ENCODE measurements around the gene TMEM132D.
"Not testable (repeated sequence)": the region's sequence is repeated elsewhere in the genome, so short reads cannot be mapped to it uniquely, and the experiment has no call there.

TMEM132D gene

DNA sequence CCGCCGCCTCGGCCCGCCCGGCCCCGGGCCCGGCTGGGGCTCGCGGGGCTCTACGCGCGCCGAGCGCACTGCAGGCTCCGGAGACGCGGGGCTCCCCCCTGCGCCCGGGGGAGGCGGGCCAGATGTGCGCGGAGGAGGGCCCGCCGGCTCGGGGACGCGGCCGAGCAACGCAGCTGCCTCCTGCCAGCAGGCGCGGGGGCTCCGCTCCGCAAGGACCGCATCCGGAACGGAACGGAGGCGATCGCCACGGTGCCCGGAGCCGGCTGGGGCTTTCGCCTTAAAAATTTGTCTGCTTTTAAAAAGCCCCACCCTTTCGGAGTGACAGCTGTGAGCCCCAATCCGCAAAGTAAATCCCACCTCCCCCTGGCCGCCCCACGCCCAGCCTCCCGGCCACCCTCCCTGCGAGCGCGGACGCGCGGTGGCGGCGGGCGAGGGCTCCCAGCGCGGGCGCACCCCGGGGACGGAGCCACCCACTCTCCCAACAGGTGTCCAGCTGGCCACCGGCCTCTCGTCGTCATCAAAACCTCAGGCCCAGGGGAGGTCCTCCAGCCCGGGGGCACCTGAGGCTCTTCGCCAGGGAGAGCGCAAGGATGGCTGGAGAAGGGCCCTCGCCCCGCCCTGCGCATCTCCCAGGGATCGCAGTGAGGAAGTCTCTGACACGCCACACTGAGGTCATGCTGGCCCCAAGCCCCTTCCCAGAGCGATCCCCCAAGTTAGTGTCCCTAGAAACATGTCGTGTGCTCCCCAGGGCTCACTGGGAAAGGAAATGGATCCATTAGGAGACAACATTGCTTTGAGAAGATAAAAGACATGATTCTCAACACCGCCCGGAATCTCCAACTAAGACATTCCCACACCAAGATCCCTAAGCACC, at the start of gene TMEM132D:
Gene TMEM132D, minus strand, starts transcription at position 70 of the 874 bp plus-strand sequence.
- DNase-seq: no peak

DNA sequence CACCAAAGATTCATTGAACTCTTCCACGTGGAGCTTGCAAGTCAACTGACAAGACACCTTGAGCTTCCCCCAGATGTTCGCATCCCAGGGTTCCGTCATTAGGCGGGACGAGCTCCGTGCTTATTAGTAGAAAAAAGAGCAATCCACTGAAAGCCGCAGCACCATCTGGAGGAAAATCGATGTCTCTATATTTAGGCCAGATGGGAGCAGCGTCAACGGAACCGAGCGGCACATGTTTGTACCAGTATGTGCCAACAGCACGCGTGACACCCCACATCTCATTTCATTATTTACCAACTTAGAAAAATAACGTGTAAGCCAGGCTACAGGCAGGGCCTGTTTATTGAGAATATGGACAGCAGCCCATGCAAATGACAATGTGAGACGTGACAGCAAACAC, 45.8 kb upstream of the TMEM132D start:
- DNase-seq: no peak

DNA sequence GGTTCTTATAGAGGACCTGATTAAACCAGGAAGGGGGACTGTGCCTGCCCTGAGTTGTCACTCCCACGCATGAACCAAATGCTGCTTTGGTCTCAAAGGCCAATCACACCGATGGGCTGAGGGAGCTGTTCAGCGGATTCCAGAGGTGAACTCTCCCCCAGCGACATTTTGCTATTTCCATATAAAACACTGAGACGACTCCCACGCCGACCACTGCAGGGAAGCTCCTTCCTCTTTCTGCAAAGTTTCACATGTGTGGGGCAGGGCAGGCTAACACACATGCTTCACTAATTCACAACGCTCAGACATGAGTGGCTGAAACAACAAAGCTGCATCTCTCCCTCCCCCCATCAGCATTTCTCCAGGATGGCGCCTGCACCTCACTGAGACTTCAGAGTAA, 37.8 kb upstream of the TMEM132D start:
- no peak for DNase-seq

DNA sequence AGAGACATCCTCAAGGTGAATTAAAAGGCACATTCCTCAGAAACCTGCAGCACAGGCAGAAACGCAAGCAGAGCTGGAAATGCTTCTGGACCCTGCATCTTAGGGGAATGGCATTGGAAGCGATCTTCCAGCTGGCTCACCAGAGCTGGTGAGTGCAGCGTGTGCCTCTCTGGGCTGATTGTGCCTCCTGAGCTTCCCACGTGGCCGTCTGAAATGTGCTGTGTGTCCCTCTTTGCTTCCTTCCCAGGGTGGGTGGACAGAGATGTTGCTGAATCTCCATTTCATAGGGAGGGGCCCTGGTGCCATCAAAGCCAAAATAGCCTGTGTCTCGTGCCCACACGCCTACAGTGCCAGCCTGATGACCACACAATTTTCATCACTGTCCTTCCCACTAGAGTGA, 34.3 kb upstream of the TMEM132D start:
- DNase-seq: no peak

DNA sequence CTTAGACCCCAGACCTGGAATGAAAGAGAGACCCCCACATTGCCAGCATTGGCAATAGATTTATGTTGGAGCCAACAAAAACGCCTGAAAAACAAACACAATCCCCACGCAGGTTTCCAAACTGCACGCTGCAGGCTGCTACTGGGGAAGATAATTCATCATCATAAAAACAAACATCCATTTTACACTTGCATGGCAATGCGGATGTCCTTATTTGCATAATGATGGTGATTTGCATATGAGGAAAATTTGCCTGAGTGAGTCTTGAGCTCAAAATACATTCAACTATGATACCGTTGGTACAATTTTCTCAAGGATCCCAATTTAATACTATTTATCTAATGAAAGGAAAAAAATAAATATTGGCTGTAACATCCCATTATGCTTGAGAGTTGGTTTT, 33.6 kb upstream of the TMEM132D start:
- no peak for DNase-seq

DNA sequence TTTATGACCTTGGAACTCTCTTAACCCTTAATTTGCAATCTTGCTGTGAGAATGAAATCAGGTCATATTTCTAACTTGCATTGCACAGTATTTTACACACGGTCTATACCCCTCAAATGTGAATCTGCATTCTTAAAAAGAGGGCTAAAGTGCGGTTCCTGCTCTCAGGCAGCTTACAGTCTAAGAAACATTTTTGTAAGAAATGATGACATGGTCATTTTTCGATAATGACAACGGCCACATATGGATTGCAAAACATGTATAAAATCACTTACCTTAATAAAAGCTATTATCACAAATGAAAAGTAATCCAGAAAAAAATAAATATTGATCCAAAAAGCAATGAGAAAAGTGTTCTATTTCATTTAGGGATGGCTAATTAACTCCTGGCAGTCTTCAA, 24.8 kb upstream of the TMEM132D start:
- no peak for DNase-seq

DNA sequence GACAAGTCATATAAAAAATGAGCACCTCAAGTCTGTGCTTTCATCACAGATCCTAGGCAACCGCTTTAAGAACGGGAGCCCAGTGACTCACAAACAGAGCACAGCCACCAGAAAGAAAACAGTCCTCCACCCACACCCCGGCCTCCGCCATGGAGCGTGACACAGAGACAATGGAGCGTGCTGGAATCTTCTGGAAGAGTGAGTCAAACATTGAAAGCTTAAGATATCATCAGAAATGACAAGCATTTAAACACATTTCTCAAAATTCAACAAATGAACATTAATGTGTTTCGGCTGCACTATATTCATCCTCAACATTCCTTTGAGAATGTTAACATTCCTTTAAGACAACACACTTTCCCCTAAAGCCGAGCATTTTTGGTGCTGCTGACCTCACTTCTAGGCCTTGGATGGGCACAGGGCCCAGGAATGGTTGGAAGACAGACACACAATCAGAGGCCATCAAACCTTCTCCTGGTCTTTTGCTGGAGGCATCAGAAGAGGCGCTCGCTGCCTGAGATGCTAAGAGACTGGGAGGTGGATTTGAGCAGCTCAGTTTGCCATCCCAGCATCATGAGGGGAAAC, 23.6 kb upstream of the TMEM132D start:
- no peak for DNase-seq

DNA sequence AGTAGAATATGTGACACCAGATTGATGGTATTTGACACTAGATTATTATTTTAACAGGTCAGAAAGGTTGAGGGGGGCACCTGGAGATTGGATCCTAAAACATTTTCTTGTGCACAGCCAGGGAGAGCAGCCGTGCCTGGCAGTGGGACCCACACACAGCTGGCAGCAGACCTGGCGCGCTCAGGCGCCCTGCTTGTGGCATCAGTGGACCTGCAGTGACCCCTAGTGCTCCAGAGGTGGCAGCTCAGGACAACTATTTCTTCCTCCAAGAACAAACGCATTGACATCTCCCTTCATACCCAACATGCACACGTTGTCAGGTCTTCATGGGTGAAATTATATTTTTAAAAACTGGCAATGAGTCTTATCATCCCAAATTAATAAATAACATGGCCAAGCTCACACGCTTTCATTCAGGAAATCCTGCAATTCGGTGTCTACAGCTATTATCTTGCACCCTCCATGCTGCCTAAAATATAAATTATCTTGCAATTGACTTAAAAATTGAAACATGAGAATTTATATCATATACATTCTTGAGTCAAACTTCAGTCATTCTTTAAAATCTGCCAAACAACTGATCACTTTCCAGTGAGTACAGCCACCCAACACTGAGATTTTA, 7.7 kb upstream of the TMEM132D start:
- DNase-seq: peak; percentile 36 to 54

DNA sequence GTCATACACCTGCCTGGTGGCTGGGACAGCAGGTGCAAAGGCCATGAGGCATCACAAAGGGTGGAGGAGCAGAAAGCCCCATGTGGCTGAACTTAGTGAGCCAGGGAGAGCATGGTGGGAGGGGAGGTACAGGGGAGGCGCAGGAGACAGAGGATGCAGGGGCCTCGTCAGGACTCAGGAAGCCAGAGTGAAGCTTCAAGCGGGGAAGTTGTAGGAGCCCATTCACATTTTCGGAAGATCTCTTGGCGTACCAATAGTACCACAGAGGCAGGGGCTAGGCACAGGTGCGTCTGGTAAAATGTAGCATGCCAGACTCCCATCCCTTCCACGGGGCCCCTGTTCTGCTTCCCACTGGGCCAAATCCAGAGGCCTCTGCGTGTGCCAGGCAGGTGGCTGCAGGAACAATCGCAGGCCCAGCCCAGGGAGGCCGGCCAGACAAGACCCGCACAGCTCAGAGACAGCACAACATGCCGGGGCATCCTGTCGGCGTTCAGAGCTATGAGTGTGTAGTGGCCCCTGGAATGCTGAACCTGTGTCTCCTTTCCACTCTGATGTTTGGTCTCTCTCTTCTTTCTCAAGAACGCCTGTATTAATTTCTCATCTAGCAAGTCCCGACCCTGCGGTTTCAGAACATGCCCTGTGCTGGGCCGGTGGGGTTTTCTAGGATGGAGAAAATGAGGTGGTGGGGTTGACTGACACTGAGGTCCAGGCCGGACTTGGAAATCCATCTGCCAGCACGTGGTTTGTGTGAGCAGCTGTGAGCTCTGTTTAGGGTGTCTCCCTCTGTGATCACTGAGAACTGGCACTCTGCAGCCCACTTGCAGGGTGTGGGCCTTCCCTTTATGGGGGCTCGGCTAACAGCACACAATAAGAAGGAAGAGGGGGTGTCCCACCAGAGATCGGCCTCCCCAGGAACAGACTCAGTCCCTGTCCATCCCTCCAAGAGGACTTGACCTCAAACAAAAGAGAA, 5.5 kb upstream of the TMEM132D start:
- DNase-seq: no peak

DNA sequence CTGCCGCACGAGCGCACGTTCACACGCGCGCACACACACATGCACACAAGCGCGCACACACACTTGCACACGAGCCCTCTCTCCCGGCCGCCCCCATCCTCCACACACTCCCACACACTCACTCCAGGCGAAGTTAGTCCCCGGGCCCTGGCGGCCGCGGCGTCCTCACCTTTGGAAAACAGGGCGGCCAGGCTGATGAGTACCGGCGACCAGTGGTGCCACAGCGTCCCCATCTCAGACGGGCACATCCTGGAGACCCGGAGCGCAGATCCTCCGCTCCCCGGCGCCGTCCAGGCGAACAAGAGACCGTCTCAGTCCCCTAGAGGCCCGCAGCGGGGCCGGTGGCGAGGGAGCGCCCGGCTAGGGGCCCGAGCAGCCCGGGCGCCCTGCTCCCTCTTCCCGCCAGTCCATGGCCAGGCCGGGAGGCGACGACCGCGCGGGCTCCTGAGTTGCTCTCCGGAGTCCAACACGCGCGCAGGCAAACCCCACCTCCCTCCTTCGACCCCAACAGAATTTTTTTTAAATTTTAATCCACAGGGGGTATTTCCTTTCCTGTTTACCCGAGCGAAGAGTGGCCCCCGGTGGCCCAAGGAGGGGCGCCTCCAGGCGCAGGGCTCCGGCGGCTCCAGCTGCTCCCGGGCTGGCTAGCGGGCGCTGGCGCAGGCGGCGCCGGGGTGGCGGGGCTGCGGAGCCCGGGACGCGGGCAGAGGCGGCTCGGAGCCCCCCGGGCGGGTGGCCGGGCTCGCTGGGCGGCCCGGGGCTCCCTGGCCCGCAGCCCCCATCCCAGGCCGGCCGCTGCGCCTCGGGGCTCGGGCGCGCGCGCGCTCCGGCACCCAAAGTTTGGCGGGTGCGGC, 506 bp downstream of the TMEM132D start:
- DNase-seq: no peak

DNA sequence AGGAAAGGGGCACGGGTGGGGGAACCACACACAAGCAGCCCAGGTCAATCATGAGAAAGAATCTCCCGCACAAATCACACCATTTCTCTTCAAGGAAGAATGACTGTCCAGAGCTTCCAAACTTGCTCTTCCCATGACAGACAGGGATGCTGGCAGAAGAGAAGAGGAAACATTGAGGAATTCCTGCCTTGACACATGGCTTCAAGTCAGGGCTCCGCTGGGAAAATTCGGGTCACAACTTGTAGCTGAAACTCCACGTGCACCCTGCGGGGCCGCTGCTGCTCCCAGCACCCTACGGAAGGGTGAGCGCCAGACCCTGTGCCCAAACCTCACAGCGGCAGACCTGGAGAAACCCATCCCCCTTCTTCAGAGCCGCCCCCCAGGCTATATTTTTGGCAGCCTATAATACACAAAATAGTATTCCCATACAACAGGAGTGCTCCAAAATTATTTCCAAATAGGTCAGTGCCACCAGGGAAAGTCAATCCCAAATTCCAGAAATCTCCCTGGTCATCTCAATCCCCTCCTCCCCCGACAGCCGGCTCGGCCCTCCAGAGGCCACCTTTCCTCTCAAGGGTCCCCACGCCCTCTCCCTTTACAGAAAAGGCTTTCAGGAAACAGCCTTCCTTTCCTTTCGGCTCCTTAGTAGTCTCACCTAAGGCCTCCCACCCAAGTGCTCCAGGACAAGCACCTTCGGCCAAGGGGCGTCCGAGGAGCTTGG, 1.3 kb downstream of the TMEM132D start:
- DNase-seq: no peak

DNA sequence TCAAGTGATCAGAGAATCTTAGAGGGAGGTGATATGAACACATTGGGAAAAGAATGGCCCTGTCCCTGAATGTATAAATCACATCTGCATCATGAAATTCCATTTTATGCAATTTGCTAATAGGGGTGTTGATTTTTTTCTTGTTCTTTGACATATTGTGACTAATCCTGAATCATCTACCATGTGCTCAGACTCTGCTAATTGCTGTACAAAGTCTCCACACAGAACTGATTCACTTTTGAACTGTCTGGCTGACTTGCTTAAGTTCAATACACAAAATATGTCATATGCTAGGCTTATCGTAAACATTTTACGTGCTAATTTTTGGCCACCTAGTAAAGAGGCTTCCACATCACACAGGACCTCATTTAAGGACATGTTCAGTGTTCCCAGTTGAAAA, 2.6 kb downstream of the TMEM132D start:
- no peak for DNase-seq

DNA sequence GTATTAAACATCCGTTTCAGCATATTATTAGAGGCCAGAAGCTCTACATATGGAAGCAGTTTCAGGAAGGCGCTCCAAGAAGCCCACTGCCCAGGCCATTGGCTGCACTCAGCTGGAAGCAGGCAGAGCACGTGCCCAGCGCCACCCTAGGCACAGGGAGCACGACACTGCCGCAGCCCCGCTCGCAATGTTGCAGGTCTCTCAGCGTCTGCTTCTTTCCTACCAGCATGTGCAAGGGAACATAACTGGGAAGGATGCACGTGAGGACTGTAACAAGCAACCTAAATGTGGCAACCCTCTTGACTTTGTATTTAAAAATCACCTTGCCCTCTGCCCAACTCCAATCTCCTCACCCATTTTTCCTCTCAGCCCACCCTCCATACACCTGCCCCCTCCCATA, 3.5 kb downstream of the TMEM132D start:
- DNase-seq: no peak

DNA sequence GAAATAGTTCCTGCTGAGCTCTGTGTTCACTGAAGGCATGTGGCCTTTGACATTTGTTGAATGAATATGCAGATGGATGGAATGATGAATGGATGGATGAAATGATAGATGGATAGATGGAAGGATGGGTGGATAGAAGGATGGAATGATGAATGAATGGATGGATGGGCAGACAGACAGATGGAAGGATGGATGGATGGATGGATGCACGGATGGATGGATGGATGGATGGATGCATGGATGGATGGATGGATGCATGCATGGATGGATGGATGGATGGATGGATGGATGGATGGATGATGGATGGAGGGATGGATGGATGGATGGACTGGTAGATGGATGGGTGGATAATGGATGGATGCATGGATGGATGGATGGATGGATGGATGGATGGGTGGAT, 4.8 kb downstream of the TMEM132D start:
- not testable (repeated sequence) for DNase-seq

DNA sequence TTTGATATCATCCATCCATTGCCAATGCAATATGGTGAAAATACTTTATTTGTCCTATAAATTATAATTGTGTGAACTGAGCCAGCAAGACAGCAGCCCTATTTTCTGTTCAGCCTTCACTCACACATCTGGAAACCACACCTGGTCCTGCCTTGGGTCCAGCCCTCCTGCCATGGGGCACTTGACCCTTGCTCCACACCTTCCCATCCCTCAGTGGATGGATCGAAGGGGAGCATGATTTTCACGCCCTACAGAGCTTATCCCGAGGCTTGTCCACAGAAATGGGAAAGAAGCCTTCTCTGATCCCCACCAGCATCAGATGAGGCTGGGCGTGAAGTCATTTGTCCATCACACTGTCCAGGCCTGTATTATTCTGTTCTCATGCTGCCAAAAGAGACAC, 10.1 kb downstream of the TMEM132D start:
- DNase-seq: no peak

DNA sequence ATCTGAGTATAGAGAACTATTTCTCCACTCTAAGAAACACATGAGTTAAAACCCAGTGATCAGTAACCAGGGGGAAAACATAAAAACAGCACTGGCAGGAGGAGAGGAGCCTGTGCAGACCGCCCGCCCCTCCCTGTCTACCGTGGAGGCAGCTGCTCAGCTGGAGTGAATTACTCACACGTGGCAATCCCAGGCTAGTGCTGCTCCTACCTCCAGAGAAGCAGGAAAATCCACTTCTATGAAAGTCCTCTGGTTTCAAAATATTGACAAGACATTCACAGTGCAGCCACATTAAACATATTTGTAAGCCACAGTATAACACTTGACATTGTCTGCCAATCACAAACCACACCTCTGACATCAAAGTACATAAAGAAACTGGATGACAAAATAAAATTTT, 16.7 kb downstream of the TMEM132D start:
- no peak for DNase-seq

DNA sequence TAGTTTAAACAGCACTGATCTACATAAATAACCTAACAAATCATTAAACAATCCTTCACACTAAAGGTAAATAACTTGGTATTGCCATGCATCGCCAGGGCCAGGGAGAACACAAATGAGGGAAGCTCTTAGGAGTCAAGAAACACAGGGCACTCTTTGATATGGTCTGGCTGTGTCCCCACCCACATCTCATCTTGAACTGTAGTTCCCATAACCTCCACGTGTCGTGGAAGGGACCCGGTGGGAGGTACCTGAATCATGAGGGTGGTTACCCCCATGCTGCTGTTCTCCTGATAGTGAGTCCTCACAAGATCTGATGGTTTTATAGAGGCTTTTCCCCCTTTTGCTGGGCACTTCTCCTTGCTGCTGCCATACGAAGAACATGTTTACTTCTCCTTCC, 17.3 kb downstream of the TMEM132D start:
- DNase-seq: no peak

DNA sequence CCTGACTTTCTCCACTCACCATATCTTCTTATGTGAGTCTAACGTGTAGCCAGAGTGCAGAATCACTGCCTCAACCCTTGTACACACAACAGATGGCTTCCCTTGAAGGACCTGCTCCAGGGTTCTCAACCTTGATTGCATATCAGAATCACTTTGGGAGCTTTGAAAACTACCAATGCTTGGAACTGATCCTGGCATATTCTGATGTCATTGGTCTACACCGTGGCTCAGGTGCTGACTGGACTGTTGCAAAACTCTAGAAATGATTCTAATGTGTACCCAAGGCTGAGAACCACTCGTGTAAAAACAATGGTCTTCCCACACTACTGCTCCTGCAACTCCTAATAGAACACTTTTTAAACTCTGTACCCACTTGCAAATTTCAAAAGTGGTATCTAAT, 18.5 kb downstream of the TMEM132D start:
- no peak for DNase-seq

DNA sequence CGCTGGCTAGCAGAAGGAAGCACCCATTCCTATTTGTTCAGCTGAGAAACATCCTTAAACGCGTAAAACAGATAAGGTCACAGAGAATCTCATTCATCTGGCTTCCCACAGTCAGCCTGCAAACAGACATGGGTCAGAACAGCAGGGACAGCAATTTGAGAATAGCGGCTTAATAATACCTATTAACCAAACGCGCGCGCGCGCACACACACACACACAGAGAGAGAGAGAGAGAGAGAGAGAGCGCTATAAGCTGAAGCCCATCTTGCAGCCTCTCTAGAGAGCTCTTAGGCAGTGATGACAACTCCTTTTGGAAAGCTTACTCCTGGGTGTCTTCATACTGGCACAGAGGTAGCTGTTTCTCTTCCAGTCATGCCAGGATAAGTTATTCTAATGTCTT, 26.4 kb downstream of the TMEM132D start:
- DNase-seq: no peak

DNA sequence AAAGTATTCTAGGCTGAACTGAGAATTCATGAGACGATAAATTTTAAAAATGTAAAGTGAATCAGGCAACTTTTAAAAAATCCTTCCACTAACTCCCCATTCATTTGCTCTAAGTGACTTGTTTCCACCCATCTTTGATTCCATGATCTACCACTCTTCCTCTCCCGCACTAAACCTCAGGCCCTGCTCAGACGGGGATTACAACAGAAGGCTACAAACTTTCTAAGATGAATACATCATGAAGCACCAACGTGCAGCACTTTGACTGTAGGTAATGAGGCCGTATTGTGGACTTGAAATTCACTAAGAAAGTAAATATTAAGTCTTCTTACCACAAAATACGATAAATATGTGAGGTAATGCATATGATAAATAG, 30.0 kb downstream of the TMEM132D start:
- no peak for DNase-seq

DNA sequence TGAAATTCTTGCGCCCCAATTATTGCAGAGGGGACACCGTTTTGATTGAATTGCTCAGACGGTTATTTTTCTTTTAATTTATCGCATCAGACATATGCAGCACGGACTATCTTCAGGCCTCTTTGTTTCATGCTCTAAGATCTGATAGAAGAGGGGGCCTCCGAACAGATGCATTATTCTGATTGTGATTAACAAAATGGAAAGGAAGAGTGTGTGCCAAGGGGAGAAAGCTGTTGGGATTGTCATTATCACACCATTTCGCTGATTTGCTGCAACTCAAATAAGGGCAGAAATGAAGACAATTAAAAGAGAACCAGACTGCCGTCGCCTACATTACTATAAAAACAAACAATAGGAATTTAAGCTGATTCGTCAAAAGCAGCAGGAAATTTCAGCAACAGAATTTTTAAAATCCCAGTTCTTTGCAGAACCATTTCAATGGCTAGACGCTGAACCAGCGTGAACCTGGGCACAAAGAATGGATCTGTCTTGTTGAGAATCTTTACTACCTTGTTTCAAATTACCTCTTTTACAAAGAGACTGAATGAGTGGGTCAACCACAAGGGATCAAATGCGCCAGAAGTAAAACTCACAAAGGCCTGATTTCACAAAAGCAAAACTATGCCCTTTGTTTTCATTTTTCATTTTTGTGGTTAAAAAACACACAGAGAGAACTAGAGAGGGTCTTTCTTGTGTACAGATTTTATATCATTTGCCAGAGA, 30.6 kb downstream of the TMEM132D start:
- DNase-seq: no peak
